Activated naive CD4-positive, alpha-beta T cell treated with Interleukin-2 at 50 U/mL for 16 hours (primary cell): ENCODE results near the gene NFIA.

Experiments
- DNase-seq: peaks from one replicate; pipeline ENCODE4 v3.0.0-alpha.2; 2020

Gene NFIA

GRCh38 chr1:61419657-61420056 lies 337.3 kb downstream of the NFIA start:
- DNase-seq: no peak

GRCh38 chr1:61420243-61420642 lies 337.9 kb downstream of the NFIA start:
- DNase-seq: no peak

GRCh38 chr1:61420909-61421835 lies 338.8 kb downstream of the NFIA start:
- no peak for DNase-seq

GRCh38 chr1:61423643-61424042 lies 341.3 kb downstream of the NFIA start:
- no peak for DNase-seq

GRCh38 chr1:61424382-61424781 lies 342.0 kb downstream of the NFIA start:
- DNase-seq: no peak

- DNase-seq: no peak
Measured at GRCh38 chr1:61425040-61425439, 342.7 kb downstream of the NFIA start.

- no peak for DNase-seq
Measured at GRCh38 chr1:61426254-61426653, 343.9 kb downstream of the NFIA start.

- no peak for DNase-seq
Measured at GRCh38 chr1:61426885-61427284, 344.5 kb downstream of the NFIA start.

- no peak for DNase-seq
Measured at GRCh38 chr1:61427510-61427909, 345.1 kb downstream of the NFIA start.

- DNase-seq: no peak
Measured at GRCh38 chr1:61428146-61428545, 345.8 kb downstream of the NFIA start.

- no peak for DNase-seq
Measured at GRCh38 chr1:61432616-61433388, 350.4 kb downstream of the NFIA start.

GRCh38 chr1:61433646-61434045 lies 351.3 kb downstream of the NFIA start:
- DNase-seq: no peak

GRCh38 chr1:61434276-61434675 lies 351.9 kb downstream of the NFIA start:
- DNase-seq: no peak

GRCh38 chr1:61435226-61435625 lies 352.9 kb downstream of the NFIA start:
- no peak for DNase-seq

- DNase-seq: no peak
Measured at GRCh38 chr1:61436016-61436415, 353.7 kb downstream of the NFIA start.

GRCh38 chr1:61436491-61437120 lies 354.2 kb downstream of the NFIA start:
- no peak for DNase-seq

GRCh38 chr1:61439234-61439633 lies 356.9 kb downstream of the NFIA start:
- DNase-seq: no peak

GRCh38 chr1:61441723-61442262 lies 359.4 kb downstream of the NFIA start:
- DNase-seq: no peak

GRCh38 chr1:61442544-61442943 lies 360.2 kb downstream of the NFIA start:
- DNase-seq: no peak

- no peak for DNase-seq
Measured at GRCh38 chr1:61444288-61444687, 361.9 kb downstream of the NFIA start.

- no peak for DNase-seq
Measured at GRCh38 chr1:61445269-61445825, 363.0 kb downstream of the NFIA start.

- no peak for DNase-seq
Measured at GRCh38 chr1:61446531-61446991, 364.2 kb downstream of the NFIA start.
